T47D (cell line): ENCODE results near the gene RAD18.

Experiments used
- DNase-seq, 2 experiments: peaks; one replicate each; pipeline versions ENCODE4 v3.0.0 to v3.0.0-alpha.2; 2011 to 2012; ENCODE audit warnings: low read depth in 1 of 2, low spot score in 1 of 2
- JUND ChIP-seq: IDR thresholded peaks from 2 replicates; pipeline ENCODE4 v1.6.1; 2012; ENCODE audit warnings: low read depth
- in situ Hi-C: cut with HindIII; loops from 2 replicates; pipeline ENCODE4 v1.10.0; 2016; ENCODE audit warnings: low sequenced_read_pairs, low pct_unique_long_range_greater_than_20kb

The RAD18 gene

GRCh38 chr3:8895829-8896228 lies 67.4 kb downstream of the RAD18 start:
- no peak for DNase-seq
- in situ Hi-C loops = no loop called here
- TF ChIP-seq JUND = no peak

- no peak for DNase-seq
- no peak for TF ChIP-seq JUND
- in situ Hi-C loops = no loop called here
Observed at GRCh38 chr3:8893001-8893400, 70.3 kb downstream of the RAD18 start.

GRCh38 chr3:8891774-8892173 lies 71.5 kb downstream of the RAD18 start:
- in situ Hi-C loops = no loop called here
- no peak for DNase-seq
- TF ChIP-seq JUND = no peak

- in situ Hi-C loops = no loop called here
- TF ChIP-seq JUND = no peak
Observed at GRCh38 chr3:8891303-8891702, 72.0 kb downstream of the RAD18 start.

GRCh38 chr3:8888301-8888915 lies 74.9 kb downstream of the RAD18 start:
- in situ Hi-C loops = no loop called here
- no peak for TF ChIP-seq JUND
- no peak for DNase-seq

More at GRCh38 chr3:8891303-8891702, 72.0 kb downstream of the RAD18 start:
- no peak for DNase-seq

- no peak for DNase-seq
- in situ Hi-C loops = no loop called here
- no peak for TF ChIP-seq JUND
Observed at GRCh38 chr3:8887435-8888300, 75.6 kb downstream of the RAD18 start.

- no peak for TF ChIP-seq JUND
- in situ Hi-C loops = no loop called here
- no peak for DNase-seq
Observed at GRCh38 chr3:8886546-8886945, 76.7 kb downstream of the RAD18 start.

- in situ Hi-C loops = no loop called here
- no peak for TF ChIP-seq JUND
- DNase-seq = no peak
Observed at GRCh38 chr3:8885536-8886316, 77.5 kb downstream of the RAD18 start.

- TF ChIP-seq JUND = no peak
- DNase-seq = no peak
- in situ Hi-C loops = no loop called here
Observed at GRCh38 chr3:8884630-8885290, 78.5 kb downstream of the RAD18 start.

GRCh38 chr3:8882642-8883041 lies 80.6 kb downstream of the RAD18 start:
- in situ Hi-C loops = no loop called here
- no peak for DNase-seq
- no peak for TF ChIP-seq JUND

- in situ Hi-C loops = no loop called here
- no peak for DNase-seq
- no peak for TF ChIP-seq JUND
Observed at GRCh38 chr3:8882171-8882593, 81.1 kb downstream of the RAD18 start.

- no peak for TF ChIP-seq JUND
- in situ Hi-C loops = no loop called here
- no peak for DNase-seq
Observed at GRCh38 chr3:8879347-8879944, 83.8 kb downstream of the RAD18 start.
